HUES6 (cell line): ENCODE data around the gene EPG5.
"Not testable (repeated sequence)": the region's sequence is repeated elsewhere in the genome, so short reads cannot be mapped to it uniquely, and the experiment has no call there.

Experiments used
- H3K27ac ChIP-seq: 2 replicates; pipeline ENCODE4 v1.7.0; 2013; ENCODE audit warnings: low read depth, mild to moderate bottlenecking, low read length, inconsistent platforms
- H3K27me3 ChIP-seq: 2 replicates; pipeline ENCODE4 v1.6.1; 2013; ENCODE audit warnings: low read length; ENCODE audit not compliant: control insufficient read depth, insufficient read depth
- H3K36me3 ChIP-seq: 2 replicates; pipeline ENCODE4 v1.6.1; 2013; ENCODE audit warnings: low read length; ENCODE audit not compliant: control insufficient read depth, insufficient read depth
- H3K4me1 ChIP-seq: 2 replicates; pipeline ENCODE4 v1.6.1; 2013; ENCODE audit warnings: low read length; ENCODE audit not compliant: control insufficient read depth, insufficient read depth
- H3K4me3 ChIP-seq: 2 replicates; pipeline ENCODE4 v1.5.1; 2013; ENCODE audit warnings: low read depth, low read length
- H3K9ac ChIP-seq: one replicate; pipeline ENCODE4 v1.6.1; 2013; ENCODE audit warnings: mild to moderate bottlenecking, low read length
- H3K9me3 ChIP-seq: 2 replicates; pipeline ENCODE4 v1.6.1; 2013; ENCODE audit warnings: low read depth, low read length; ENCODE audit not compliant: control insufficient read depth, insufficient read depth

The EPG5 gene

GRCh38 chr18:45978084-45978483, 11.0 kb upstream of the EPG5 start:
- H3K27me3 ChIP-seq, result no peaks in the 10 kb centered on the region
- H3K9me3 ChIP-seq, result no peaks in the 10 kb centered on the region
- no peaks in the 10 kb centered on the region for H3K36me3 ChIP-seq
- no peak overlapping the region for H3K9ac ChIP-seq
- H3K27ac ChIP-seq, result no peak overlapping the region
- H3K4me3 ChIP-seq, result no peak overlapping the region
- H3K4me1 ChIP-seq, result peaks cover 15% of the 10 kb centered on the region

DNA sequence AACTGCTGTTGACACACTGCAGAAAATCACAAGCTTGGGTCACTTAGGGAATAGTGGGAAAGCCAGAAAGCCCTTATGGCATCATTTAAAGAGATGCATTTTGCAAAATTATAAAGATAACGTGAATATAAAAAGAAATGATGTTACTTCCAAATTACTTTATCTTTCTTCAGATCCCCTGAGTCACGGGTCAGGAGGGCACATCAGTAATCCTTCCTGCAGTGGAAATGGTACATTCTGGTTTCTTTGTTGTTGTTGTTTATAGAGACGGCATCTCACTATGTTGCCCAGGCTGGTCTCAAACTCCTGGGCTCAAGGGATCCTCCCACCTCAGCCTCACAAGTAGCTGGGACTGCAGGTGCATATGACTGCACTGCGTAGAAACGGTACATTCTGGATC, 9.8 kb upstream of the EPG5 start:
- Histone ChIP-seq H3K4me1 (peaks cover 15% of the 10 kb centered on the region), H3K9me3 (no peaks in the 10 kb centered on the region), H3K9ac (no peak overlapping the region), H3K4me3 (no peak overlapping the region), H3K36me3 (no peaks in the 10 kb centered on the region), H3K27ac (no peak overlapping the region), H3K27me3 (no peaks in the 10 kb centered on the region)

DNA sequence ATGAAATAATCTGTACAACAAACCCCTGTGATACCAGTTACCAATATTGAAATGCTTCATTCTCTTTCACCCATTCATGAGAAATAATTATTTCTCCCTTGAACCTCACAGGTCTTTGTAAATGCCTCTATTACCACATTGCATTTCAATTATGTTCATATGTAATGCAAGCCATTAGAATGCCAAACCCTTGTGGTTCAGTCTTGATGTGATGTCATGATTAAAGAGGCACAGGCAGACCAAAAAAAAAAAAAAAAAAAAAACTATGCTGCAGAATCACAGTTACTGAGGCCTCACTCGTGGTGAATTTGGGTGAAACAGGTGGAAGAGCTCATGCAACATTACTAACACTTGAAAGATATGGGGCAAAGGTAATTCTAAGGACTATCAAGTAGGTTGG, 9.4 kb upstream of the EPG5 start:
- no peaks in the 10 kb centered on the region for H3K9me3 ChIP-seq
- H3K4me3 ChIP-seq, result no peak overlapping the region
- H3K36me3 ChIP-seq, result no peaks in the 10 kb centered on the region
- H3K27ac ChIP-seq, result no peak overlapping the region
- peaks cover 15% of the 10 kb centered on the region for H3K4me1 ChIP-seq
- H3K27me3 ChIP-seq, result no peaks in the 10 kb centered on the region
- no peak overlapping the region for H3K9ac ChIP-seq

DNA sequence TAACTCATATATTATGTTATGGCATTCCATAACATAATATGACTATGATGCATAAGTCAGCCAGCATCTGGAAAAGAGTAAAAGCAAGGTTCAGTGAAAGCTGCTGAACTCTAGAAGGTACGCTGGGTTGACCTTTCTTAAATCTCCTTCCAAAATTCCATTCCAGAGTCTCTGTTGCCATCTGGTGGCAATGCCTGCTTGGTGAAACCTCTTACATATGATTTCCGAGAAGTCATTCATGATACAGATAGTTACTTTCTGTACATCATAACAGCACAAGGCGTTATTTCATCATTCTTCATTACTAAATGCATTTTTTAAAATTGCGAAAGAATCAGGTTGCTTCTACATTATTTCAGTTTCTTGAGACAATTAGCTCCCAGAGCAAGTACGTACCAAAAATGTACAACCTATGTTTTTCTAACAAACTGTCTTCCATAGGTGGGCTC, 7.0 kb upstream of the EPG5 start:
- no peak overlapping the region for H3K4me3 ChIP-seq
- peaks cover 15% of the 10 kb centered on the region for H3K4me1 ChIP-seq
- no peaks in the 10 kb centered on the region for H3K36me3 ChIP-seq
- no peak overlapping the region for H3K9ac ChIP-seq
- no peaks in the 10 kb centered on the region for H3K9me3 ChIP-seq
- H3K27me3 ChIP-seq, result no peaks in the 10 kb centered on the region
- H3K27ac ChIP-seq, result no peak overlapping the region

- not testable (repeated sequence) for H3K27ac ChIP-seq, H3K4me1 ChIP-seq, H3K9me3 ChIP-seq, H3K4me3 ChIP-seq, H3K36me3 ChIP-seq, H3K9ac ChIP-seq
- peaks cover 15% of the 10 kb centered on the region; the same call in 1 of the 2 replicates for H3K27me3 ChIP-seq
These were observed 2.2 kb downstream of the EPG5 start for GRCh38 chr18:45964913-45965312.

GRCh38 chr18:45962866-45963265, 4.3 kb downstream of the EPG5 start:
- 0 out of 2 replicates have a peak, but pooled peaks cover 1% of the 10 kb centered on the region for H3K4me1 ChIP-seq
- H3K9ac ChIP-seq, result no peak overlapping the region
- no peak overlapping the region for H3K27ac ChIP-seq
- peaks cover 5% of the 10 kb centered on the region; the same call in 1 of the 2 replicates for H3K27me3 ChIP-seq
- no peaks in the 10 kb centered on the region for H3K9me3 ChIP-seq
- H3K36me3 ChIP-seq, result 0 out of 2 replicates have a peak, but pooled peaks cover 2% of the 10 kb centered on the region
- no peak overlapping the region for H3K4me3 ChIP-seq

- peaks cover under 1% of the 10 kb centered on the region; the same call in 1 of the 2 replicates for H3K27me3 ChIP-seq
- 0 out of 2 replicates have a peak, but pooled peaks cover 2% of the 10 kb centered on the region for H3K36me3 ChIP-seq
- H3K9me3 ChIP-seq, result no peaks in the 10 kb centered on the region
- no peak overlapping the region for H3K9ac ChIP-seq
- no peak overlapping the region for H3K27ac ChIP-seq
- H3K4me3 ChIP-seq, result no peak overlapping the region
- no peaks in the 10 kb centered on the region for H3K4me1 ChIP-seq
These were observed 4.7 kb downstream of the EPG5 start for GRCh38 chr18:45962461-45962860.

GRCh38 chr18:45959484-45959883, 7.6 kb downstream of the EPG5 start:
- H3K9me3 ChIP-seq, H3K9ac ChIP-seq, H3K27me3 ChIP-seq, H3K4me1 ChIP-seq, H3K27ac ChIP-seq, H3K4me3 ChIP-seq: not testable (repeated sequence)
- H3K36me3 ChIP-seq, result peaks cover 12% of the 10 kb centered on the region

- Histone ChIP-seq H3K27me3 (no peaks in the 10 kb centered on the region), H3K4me3 (no peak overlapping the region), H3K36me3 (peaks cover 19% of the 10 kb centered on the region), H3K27ac (no peak overlapping the region), H3K9me3 (no peaks in the 10 kb centered on the region), H3K9ac (no peak overlapping the region), H3K4me1 (no peaks in the 10 kb centered on the region)
These were observed 8.4 kb downstream of the EPG5 start for GRCh38 chr18:45958730-45959129.

DNA sequence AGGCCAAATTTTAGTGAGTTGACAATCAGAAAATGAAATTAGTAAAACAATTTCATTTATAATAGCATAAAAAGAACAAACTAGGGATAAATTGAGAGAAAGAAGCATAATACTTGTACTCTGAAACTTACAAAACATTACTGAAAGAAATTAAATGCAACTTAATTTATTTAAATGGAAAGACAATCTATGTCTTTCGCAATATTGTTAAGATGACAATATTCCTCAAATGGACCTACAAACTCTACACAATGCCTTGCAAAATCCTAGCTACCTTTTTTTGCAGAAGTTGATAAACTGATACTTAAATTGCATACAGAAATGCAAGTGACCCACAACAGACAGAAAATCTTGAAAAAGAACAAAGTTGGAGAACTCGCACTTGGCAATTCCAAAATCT, 9.1 kb downstream of the EPG5 start:
- H3K4me1 ChIP-seq, result no peaks in the 10 kb centered on the region
- H3K36me3 ChIP-seq, result peaks cover 26% of the 10 kb centered on the region
- no peaks in the 10 kb centered on the region for H3K27me3 ChIP-seq
- no peak overlapping the region for H3K4me3 ChIP-seq
- no peak overlapping the region for H3K9ac ChIP-seq
- no peaks in the 10 kb centered on the region for H3K9me3 ChIP-seq
- H3K27ac ChIP-seq, result no peak overlapping the region

DNA sequence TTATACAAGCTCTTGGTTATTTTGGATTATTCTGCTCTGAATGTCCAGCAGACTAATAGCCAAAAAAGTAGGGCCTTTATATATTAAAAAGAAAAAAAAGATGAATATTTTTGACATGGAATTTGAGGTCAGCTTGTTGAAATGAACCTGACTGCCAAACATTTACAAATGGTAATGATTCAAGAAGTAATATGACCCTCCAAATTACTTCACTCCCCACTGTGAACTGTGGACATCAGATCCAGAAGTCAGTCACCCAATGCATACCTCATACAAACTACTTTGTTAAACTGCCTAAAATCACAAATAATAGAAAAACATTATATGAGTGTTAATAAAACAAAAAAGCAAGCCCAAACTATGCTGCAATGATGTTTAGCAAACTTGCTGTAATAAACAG, 10.0 kb downstream of the EPG5 start:
- Histone ChIP-seq H3K27ac (no peak overlapping the region), H3K27me3 (no peaks in the 10 kb centered on the region), H3K36me3 (peaks cover 33% of the 10 kb centered on the region), H3K9ac (no peak overlapping the region), H3K9me3 (no peaks in the 10 kb centered on the region), H3K4me1 (no peaks in the 10 kb centered on the region), H3K4me3 (no peak overlapping the region)
